Fibroblast of lung (primary cell): ENCODE measurements around the gene PRSS53. TPM values are rescaled to one million over a fixed set of nuclear protein-coding genes. Genes with fewer than 3 reads are reported as not detected.
"Not testable (repeated sequence)": the region's sequence is repeated elsewhere in the genome, so short reads cannot be mapped to it uniquely, and the experiment has no call there.

Experiments
- DNase-seq, 2 donors: peaks; one replicate each; pipeline versions ENCODE4 v3.0.0 to v3.0.0-alpha.2; 2010; ENCODE audit warnings: low read depth in 2 of 2
- H2AFZ ChIP-seq: 2 replicates; pipeline ENCODE4 v1.5.1; 2012; ENCODE audit warnings: low read length, control low read depth, inconsistent platforms
- H3K27ac ChIP-seq: 2 replicates; pipeline ENCODE4 v1.5.1; 2011; ENCODE audit warnings: low read length, control low read depth; ENCODE audit not compliant: insufficient read depth
- H3K27me3 ChIP-seq: 2 replicates; pipeline ENCODE4 v1.5.1; 2011; ENCODE audit warnings: mild to moderate bottlenecking, low read length; ENCODE audit not compliant: control insufficient read depth, insufficient read depth
- H3K36me3 ChIP-seq: 2 replicates; pipeline ENCODE4 v1.5.1; 2011; ENCODE audit warnings: low read length; ENCODE audit not compliant: control insufficient read depth, insufficient read depth
- H3K4me1 ChIP-seq: 2 replicates; pipeline ENCODE4 v1.5.1; 2011; ENCODE audit warnings: low read length; ENCODE audit not compliant: control insufficient read depth, insufficient read depth; ENCODE audit errors: extremely low read depth
- H3K4me2 ChIP-seq: 2 replicates; pipeline ENCODE4 v1.5.1; 2011; ENCODE audit warnings: low read length, control low read depth; ENCODE audit not compliant: insufficient read depth; ENCODE audit errors: extremely low read depth
- H3K4me3 ChIP-seq, 4 experiments: fragments of 200-600 bp in 1 of 4; sonication (generic) in 1 of 4; replicated peaks in 1 of 4; 2 replicates each; pipeline ENCODE4 v1.5.1; 2011 to 2016; ENCODE audit warnings: low read length in 4 of 4, low read depth in 3 of 4, mild to moderate bottlenecking in 3 of 4, control low read depth in 2 of 4, inconsistent platforms in 1 of 4, mixed read lengths in 1 of 4; ENCODE audit not compliant: insufficient read depth in 1 of 4; ENCODE audit errors: control extremely low read depth in 1 of 4
- H3K79me2 ChIP-seq: 2 replicates; pipeline ENCODE4 v1.5.1; 2012; ENCODE audit warnings: mild to moderate bottlenecking, low read length, inconsistent platforms; ENCODE audit not compliant: control insufficient read depth, insufficient read depth
- H3K9ac ChIP-seq: 2 replicates; pipeline ENCODE4 v1.5.1; 2011; ENCODE audit warnings: mild to moderate bottlenecking, low read length, control low read depth; ENCODE audit not compliant: insufficient read depth
- H3K9me3 ChIP-seq: 2 replicates; pipeline ENCODE4 v1.5.1; 2012; ENCODE audit warnings: low read depth, low read length; ENCODE audit not compliant: control insufficient read depth, insufficient read depth
- H4K20me1 ChIP-seq: 2 replicates; pipeline ENCODE4 v1.5.1; 2011; ENCODE audit warnings: low read length; ENCODE audit not compliant: control insufficient read depth, insufficient read depth; ENCODE audit errors: extremely low read depth
- EZH2 ChIP-seq: IDR thresholded peaks from 2 replicates; pipeline ENCODE4 v1.5.1; 2012; ENCODE audit warnings: low read length, control low read depth, mild to moderate bottlenecking; ENCODE audit errors: missing control alignments
- polyA minus RNA-seq: library from RNA; depleted of rRNA, polyadenylated mRNA; stranded (reverse); fragments of >200 nt; gene quantifications from 2 replicates; pipeline ENCODE4 v1.2.3, GENCODE V29; 2011; ENCODE audit warnings: low replicate concordance
- polyA plus RNA-seq, 2 donors: library from polyadenylated mRNA; depleted of rRNA in 1 of 2; stranded (reverse) in 1 of 2; unstranded in 1 of 2; fragments of >200 nt; gene quantifications; 2 replicates each; pipeline ENCODE4 v1.2.1, GENCODE V29; 2011 to 2012; ENCODE audit warnings: missing spikeins in 1 of 2
- total RNA-seq: library from RNA; depleted of rRNA; stranded (reverse); fragments of >200 nt; gene quantifications from 2 replicates; pipeline ENCODE4 v1.2.1, GENCODE V29; 2014
- TF ChIP-seq, protein P1 (sequence below), 2 donors: IDR thresholded peaks in 1 of 2; conservative IDR thresholded peaks in 1 of 2; 1 replicate in 1 of 2; 2 replicates in 1 of 2; pipeline ENCODE4 v1.5.1; 2011 to 2012; ENCODE audit warnings: low read length in 2 of 2, control low read depth in 1 of 2, inconsistent platforms in 1 of 2, low read depth in 1 of 2, mild to moderate bottlenecking in 1 of 2

The PRSS53 gene
- 1.0 and 1.7 TPM in 2 replicates for total RNA-seq
- polyA plus RNA-seq, result 0.61 and 0.78 TPM in 2 replicates
- 0.37 and 0.47 TPM in 2 replicates for polyA plus RNA-seq (2012)
- 0.48 and 0.59 TPM in 2 replicates for polyA minus RNA-seq

DNA sequence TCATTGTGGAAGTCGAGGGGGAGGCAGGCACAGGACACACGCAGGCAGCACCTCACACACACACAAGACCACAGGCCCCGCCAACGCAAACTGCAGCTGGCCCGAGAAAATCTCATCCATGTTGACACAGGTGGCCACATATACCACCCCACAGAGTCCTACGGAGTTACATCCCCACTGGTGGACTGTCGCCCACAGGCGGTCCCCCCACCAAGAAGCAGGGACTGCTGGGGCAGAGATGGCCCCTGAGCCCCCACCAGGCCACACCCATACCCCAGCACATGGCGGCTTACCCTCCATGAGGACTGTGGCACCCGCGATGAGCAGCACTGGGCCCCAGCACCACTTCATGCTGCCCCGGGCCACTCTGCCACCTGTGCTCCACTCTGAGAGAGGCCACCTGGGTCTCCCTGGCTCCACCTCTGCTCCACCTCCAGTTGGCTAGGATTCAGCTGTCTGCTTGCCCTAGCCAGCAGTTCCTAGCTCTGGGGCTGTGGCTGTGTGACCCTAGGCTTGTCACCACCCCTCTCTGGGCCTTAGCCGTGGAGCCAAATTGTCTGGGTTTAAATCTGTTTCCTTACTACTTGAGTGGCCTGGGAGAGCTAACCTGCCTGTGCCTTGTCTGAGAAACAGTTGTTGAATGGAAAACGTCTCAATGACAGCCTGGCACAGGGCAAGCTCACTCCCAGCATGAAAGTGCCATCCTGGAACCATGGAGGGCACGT lies at the start of gene PRSS53:
TSS of gene PRSS53 (minus strand) at position 485 of the 725 bp plus-strand sequence. CDS start at position 351, 134 bp downstream.
- Histone ChIP-seq H3K27ac (no peak within 1 kb of the TSS), H4K20me1 (no peaks in the 10 kb centered on the region), H3K9me3 (no peaks in the 10 kb centered on the region), H3K9ac (no peak within 1 kb of the TSS), H3K4me1 (peaks cover 3% of the 10 kb centered on the region), H3K4me2 (no peak within 1 kb of the TSS), H3K79me2 (peaks cover 15% of the 10 kb centered on the region), H2AFZ (no peak within 1 kb of the TSS), H3K36me3 (peaks cover 22% of the 10 kb centered on the region), H3K4me3 (no peak within 1 kb of the TSS), H3K27me3 (no peaks in the 10 kb centered on the region)
- no peak for DNase-seq
- TF ChIP-seq, protein P1, sequence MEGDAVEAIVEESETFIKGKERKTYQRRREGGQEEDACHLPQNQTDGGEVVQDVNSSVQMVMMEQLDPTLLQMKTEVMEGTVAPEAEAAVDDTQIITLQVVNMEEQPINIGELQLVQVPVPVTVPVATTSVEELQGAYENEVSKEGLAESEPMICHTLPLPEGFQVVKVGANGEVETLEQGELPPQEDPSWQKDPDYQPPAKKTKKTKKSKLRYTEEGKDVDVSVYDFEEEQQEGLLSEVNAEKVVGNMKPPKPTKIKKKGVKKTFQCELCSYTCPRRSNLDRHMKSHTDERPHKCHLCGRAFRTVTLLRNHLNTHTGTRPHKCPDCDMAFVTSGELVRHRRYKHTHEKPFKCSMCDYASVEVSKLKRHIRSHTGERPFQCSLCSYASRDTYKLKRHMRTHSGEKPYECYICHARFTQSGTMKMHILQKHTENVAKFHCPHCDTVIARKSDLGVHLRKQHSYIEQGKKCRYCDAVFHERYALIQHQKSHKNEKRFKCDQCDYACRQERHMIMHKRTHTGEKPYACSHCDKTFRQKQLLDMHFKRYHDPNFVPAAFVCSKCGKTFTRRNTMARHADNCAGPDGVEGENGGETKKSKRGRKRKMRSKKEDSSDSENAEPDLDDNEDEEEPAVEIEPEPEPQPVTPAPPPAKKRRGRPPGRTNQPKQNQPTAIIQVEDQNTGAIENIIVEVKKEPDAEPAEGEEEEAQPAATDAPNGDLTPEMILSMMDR (conservative IDR thresholded peaks at IDR 0.05 in 1 of 2, IDR thresholded peaks at IDR 0.05 in 1 of 2; ENCODE audit: low read depth in 1 of 2, low read length in 2 of 2), result no peak
- TF ChIP-seq EZH2, result no peak

DNA sequence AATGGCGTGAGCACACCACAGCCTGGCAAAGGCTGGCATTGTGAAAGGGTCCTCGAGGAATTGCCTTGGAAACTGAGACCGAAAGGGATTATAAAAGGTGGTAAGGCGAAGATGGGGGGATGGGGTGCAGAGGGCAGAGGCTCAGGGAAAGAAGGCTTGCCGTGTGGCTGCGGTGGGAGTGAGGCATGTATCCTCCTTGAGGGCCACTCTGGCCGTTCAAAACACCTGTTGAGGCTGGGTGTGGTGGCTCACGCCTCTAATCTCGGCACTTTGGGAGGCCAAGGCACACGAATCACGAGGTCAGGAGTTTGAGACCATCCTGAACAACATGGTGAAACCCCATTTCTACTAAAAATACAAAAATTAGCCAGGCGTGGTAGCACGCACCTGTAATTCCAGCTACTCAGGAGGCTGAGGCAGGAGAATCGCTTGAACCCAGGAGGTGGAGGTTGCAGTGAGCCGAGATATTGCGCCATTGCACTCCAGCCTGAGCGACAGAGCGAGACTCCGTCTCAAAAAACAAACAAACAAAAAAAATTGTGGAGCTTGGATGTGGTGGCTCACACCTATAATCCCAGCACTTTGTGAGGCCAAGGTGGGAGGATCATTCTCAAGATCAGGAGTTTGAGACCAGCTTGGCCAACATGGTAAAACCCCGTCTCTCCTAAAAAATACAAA lies 48.2 kb upstream of the PRSS53 start:
- H3K4me3 ChIP-seq, H3K27ac ChIP-seq, H3K9me3 ChIP-seq, H2AFZ ChIP-seq, H3K27me3 ChIP-seq, H3K9ac ChIP-seq, H3K79me2 ChIP-seq, DNase-seq, H3K36me3 ChIP-seq, H4K20me1 ChIP-seq, H3K4me1 ChIP-seq, H3K4me2 ChIP-seq: not testable (repeated sequence)

DNA sequence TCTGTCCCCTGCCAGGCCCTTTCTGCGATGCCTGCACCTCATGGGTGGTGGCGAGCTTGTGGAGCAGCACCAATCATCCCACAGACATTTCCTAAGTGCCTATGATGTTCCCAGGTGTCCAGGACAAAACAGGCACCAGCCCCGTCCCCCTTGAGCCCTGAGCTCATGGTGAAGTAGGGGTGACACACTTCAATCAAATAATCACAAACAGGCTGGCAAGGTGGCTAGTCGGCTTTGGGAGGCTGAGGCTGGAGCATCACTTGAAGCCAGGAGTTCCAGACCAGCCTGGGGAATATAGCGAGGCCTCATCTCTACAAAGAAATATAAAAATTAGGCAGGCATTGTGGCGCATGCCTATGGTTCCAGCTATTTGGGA lies 47.5 kb upstream of the PRSS53 start:
- no peaks in the 10 kb centered on the region for H3K9me3 ChIP-seq
- H3K9ac ChIP-seq, result no peak overlapping the region
- no peak for TF ChIP-seq EZH2
- TF ChIP-seq, protein P1 (conservative IDR thresholded peaks at IDR 0.05 in 1 of 2, IDR thresholded peaks at IDR 0.05 in 1 of 2; ENCODE audit: low read depth in 1 of 2, low read length in 2 of 2), result no peak
- H3K36me3 ChIP-seq, result peaks cover 2% of the 10 kb centered on the region
- H2AFZ ChIP-seq, result no peak overlapping the region
- no peaks in the 10 kb centered on the region for H3K27me3 ChIP-seq
- H3K27ac ChIP-seq, result no peak overlapping the region
- H4K20me1 ChIP-seq, result no peaks in the 10 kb centered on the region
- H3K4me3 ChIP-seq, result no peak overlapping the region
- H3K79me2 ChIP-seq, result no peaks in the 10 kb centered on the region
- peaks cover 2% of the 10 kb centered on the region for H3K4me1 ChIP-seq
- no peak for DNase-seq
- H3K4me2 ChIP-seq, result no peak overlapping the region
